Fibroblast of lung (primary cell): ENCODE measurements around the gene ACER1.

ENCODE experiments used
- CTCF ChIP-seq, 2 donors: IDR thresholded peaks in 1 of 2; conservative IDR thresholded peaks in 1 of 2; 1 replicate in 1 of 2; 2 replicates in 1 of 2; pipeline ENCODE4 v1.5.1; 2011 to 2012; ENCODE audit warnings: low read length in 2 of 2, control low read depth in 1 of 2, inconsistent platforms in 1 of 2, low read depth in 1 of 2, mild to moderate bottlenecking in 1 of 2
- EZH2 ChIP-seq: IDR thresholded peaks from 2 replicates; pipeline ENCODE4 v1.5.1; 2012; ENCODE audit warnings: low read length, control low read depth, mild to moderate bottlenecking; ENCODE audit errors: missing control alignments

- TF ChIP-seq CTCF (conservative IDR thresholded peaks at IDR 0.05 in 1 of 2, IDR thresholded peaks at IDR 0.05 in 1 of 2; ENCODE audit: low read depth in 1 of 2, low read length in 2 of 2) (no peak), EZH2 (no peak)
These were observed 1.3 kb upstream of the ACER1 start for GRCh38 chr19:6334490-6335285.
